ENCODE results near the gene ZNF394.
A peak's percentile ranks its signal among the peaks of the same experiment; 100 is the strongest.

Gene ZNF394

DNA sequence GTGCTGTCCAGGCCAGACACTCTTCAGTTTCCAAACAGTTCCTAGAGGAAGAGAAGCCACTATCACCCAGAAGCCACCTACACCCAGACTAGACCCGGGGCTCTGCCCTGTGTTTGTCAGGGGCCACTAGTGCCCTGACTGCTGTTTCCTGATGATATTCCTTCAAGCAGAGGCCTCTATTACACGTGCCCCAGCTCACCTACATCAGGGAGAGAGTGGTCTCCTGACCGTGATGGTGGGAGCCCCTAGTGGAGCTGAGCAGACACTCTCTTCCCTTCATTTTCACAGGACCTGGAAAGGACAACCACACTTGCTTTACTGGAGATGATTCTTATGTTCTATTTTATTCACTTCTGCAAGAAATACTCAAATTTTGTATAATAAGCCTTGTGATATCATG is 9.2 kb downstream of the ZNF394 start:
- no peak for DNase-seq

DNA sequence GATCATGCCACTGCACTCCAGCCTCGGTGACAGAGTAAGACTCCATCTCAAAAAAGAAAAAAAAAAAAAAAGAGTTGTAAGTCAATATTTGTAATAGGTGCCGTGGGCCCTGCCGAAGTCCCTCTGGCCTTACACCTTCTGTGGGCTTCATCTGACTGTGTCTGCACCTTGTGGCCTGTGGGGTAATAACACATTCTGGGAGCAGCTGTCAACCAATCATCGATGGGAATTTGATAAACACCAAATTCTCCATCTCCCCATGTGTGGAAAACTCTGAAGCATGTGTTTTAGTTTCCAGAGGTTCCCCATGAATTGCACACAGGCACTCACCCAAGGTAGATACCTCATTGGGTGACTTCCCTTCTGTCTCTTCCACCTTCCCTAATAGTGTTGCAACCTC is 10.8 kb downstream of the ZNF394 start:
- no peak for DNase-seq

DNA sequence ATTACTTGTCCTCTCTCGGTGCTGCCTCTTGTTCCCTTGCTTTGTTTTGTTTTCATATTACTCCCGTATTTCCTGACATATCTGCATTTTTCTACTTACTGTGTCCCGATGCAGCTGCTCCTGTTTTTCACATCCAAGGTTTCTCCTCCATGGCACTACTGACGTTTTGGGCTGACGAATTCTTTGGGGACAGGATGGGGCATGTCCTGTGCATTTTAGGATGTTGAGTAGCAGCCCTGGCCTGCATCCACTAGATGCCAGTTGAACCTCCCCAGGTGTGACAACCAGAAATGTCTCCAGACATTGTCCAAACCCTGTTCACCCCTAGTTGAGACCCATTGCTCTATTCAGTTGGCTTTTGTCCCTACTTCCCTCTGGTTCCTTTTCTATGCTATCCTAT is 15.0 kb downstream of the ZNF394 start:
- no peak for DNase-seq

DNA sequence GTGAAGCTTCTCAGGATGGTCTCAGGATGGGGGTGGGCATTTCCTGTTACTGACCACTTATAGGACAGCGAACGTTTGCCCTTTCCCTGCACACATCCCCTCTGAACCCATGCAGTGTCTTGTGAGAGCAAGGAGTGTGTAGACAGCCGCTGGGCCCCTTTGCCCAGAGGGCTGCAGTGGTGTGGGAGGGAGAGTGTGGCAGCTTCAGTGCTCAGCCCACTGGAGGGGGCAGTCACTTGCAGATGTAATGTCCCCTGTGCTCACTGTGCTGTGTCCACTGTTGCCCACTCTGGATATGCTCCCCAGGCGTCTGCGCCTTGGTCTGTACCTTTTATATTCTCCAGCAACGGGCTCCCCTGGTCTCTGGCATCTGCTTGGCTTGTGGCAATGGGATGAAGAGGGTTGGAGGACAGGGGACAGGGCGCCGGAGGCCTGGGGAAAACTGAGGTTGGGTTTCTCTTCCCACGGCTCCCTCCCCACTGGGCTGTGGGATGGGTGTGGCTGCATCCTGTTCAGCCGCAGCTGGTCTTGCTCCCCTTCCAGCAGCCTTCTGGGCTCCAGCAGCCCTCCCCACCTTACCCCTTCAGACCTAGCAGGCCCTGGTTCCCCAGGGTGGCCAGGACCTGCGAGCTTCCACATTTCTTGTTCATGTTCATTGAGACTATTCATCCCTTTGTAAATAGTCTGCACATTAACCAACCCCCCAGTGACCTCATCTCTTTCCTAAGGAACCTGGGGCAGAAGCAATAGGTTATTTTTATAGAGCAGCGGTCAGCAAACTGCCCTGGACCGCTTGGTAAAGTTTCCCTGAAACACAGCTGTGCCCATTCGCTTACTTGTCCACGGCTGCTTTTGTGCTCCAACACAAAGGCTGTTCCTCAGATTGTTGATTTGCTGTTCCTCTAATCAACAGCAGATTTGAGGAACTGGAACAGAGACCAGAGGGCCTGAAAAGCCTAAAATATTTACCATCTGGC is 21.3 kb downstream of the ZNF394 start:
- no peak for DNase-seq

DNA sequence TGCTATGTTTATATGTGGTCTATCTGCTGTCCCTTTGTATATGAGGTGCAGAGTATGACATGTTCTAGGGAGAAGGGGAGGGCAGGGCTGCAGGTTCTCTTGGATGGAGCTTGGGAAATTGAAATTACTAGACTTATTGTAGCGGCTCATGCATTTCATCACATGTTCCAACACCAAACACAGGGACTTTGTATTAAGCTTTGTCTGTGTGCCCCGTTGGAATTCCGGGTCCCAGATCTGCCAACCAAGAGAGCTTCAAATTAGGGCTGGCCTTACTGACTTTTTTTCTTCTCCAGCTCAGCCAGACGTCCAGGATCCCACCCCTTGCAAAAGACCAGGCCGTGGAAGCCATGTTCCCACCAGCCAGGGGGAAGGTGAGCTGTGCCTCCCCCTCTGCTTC is 24.0 kb downstream of the ZNF394 start:
- no peak for DNase-seq

DNA sequence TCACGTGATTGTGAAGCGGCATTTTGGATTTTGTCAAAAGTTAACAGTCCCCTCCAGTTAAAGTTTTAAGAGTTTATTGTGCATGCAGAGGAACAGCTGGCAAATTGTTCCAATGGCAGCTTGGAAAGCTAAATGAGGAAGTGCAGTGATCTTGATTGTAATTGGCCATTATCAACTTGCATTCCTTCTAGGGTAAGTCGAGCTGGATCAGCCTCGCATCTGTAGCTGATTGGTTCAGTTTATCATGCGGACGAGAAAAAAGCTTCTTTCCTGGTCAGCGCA is 26.8 kb downstream of the ZNF394 start:
- DNase-seq = no peak

DNA sequence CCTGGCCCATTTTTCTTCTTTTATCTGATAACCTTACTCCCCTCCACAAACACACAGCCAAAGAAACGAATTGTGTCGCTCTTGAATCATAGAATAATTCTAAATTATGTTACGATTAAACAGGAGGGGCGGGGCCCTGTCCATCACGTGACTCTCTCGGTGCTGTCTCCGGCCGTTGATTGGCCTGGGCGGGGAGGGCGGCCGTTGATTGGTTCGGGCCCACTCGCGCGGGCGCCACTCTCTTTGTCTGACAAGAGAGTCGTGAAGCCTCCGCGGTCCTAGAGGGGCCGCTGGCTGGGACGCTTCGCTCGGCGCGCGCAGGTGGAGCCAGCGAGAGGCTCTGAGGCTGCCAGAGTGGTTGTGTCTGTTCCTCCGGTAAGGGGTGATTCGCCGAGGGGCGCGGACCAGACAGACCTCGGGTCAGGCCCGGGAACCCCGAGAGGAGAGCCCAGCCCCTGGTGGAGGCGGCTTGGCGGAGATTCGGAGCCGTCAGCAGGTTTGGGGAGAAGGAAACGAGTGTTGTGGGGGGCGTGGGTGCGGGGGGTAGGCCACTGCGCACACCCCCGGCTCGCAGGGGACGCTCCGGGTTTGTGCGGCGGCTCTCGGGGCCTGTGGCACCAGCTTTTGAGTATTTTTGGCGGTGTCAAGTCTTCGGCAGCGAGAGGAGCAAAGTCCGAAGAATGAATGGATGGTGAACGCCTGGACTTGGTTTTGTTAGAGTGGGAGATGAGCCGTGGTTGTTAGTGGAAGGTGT is 27.3 kb downstream of the ZNF394 start, which contains the start of gene ZNF789:
ZNF789 (plus strand) TSS at position 330 of the 754 bp plus-strand sequence. CDS start 3,567 bp downstream, outside the sequence.
- DNase-seq = peak; percentile 98 to 99

DNA sequence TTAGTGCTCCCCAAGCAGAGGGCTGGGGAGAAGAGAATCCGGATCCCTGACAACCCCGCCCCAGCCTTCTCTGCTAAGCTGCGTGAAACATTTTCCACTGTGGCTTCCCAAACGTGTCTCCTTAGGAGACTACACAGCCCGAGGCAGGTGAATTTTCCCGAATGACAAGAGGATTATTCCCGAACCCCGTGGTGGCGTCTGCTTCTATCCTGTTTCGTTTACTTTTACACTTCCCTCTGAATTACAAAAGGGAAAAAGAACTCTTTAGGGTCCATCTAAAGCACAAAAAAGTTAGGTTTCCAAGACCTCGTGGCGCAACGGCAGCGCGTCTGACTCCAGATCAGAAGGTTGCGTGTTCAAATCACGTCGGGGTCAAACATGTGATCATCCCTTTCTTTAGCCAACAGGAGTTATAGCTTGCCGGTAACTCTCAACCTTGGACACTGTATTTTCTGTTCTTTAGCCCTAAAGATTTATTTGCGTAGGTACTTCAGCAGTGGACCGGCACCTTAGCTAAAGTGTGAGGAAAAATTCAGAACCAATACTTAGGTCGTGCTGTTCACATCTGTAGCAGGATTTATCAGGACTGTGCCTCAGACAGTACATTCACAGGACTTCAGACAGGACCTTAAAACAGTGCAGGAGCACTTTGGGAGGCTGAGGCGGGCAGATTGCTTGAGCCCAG is 30.6 kb downstream of the ZNF394 start:
- DNase-seq = no peak

DNA sequence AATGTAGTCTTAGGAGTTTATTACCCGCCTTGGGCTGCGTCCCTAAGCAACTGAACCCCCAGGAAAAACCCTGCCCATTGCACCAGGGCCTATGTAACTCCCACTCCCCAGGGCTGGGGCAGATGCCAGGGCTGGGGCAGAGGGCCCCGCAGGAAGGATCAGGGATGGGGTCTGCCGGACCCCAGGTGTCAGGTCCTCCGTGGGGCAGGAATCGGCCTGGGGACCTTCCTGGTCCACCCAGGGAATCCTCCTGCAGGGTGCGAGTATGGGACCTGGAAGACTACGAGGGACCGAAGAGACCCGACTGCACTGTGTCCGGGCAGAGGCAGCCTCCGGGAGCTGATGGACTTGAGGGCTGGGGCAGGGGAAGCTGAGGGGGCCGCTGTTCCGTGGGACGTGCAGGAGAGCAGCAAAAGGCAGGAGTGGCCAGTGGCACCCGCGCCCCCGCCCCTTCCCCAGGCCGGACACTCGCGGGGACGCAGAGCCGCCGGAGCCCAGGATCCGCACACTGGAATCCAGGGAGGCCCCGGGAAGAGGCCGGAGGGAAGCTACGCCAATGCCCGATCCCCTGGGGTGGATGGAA is 31.7 kb downstream of the ZNF394 start:
- DNase-seq = no peak

DNA sequence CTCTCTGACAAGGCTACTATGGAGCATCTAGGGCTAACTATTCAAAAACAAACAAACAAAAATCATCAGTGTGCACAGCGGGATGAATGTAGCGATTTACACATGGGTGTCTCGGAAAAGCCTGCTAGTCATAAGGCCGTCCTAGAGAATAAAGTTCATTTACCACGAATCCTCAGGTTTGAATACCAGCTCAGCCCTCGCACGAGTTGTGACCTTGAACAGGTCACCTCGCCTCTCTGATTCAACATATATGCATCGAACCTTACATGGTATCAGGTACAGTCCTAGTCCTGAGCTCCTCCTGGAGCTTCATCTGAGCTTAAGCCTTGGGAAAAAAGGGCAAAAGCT is 34.7 kb downstream of the ZNF394 start:
- DNase-seq = no peak

DNA sequence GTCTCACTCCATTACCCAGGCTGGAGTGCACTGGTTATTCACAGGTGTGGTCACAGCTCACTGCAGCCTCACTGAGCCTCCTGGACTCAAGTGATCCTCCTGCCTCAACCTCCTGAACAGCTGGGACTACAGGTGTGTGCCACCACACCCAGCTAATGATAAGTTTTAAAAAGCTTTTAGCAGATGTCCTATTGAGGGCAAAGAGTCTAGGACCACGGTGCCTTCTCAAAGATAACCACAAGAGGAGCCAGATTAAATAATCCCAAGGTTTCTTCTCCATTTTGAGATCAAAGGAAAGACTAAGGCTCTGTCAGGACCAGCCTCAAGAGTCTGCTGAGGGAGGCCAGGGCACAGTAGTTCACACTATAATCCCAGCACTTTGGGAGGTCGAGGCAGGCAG is 38.9 kb downstream of the ZNF394 start:
- no peak for DNase-seq

DNA sequence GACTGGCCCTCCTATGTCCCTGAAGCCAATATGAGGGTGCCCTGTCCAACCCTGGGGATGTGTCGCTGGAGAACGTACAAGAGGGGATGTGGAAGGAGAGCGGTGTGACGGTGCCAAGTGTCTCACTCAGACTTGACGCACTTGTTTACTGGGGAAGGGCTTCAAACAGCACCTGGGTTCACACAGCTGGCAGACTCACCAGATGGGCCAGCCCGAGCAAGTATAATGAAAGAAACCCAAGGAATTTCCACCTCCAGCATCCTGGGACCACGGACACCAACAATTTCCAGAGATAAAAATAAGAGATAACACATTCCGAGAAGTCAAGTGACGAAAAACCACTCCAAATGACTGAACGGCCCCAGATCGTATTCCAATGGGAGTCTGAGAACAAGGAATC is 39.4 kb downstream of the ZNF394 start:
- DNase-seq = no peak

DNA sequence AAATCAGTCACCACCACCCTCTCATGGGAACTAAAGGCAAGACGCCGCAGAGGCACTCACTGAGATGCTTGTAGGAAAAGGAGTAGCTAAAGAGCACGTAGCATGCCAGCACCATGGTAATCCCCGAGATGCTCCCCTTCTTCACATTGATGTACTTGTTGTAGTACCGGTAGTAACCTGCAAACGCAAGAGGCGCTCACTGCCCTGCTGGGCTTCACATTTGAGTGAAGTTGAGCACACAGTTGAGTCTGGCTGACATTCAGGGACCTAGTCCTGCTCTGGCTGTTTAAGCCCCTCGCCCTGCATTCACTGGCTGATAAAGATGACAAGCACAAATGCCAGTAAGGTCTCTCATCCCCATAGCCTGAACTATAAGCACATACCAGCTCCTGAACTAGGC is 41.0 kb downstream of the ZNF394 start:
- DNase-seq = peak; percentile 47 to 48

DNA sequence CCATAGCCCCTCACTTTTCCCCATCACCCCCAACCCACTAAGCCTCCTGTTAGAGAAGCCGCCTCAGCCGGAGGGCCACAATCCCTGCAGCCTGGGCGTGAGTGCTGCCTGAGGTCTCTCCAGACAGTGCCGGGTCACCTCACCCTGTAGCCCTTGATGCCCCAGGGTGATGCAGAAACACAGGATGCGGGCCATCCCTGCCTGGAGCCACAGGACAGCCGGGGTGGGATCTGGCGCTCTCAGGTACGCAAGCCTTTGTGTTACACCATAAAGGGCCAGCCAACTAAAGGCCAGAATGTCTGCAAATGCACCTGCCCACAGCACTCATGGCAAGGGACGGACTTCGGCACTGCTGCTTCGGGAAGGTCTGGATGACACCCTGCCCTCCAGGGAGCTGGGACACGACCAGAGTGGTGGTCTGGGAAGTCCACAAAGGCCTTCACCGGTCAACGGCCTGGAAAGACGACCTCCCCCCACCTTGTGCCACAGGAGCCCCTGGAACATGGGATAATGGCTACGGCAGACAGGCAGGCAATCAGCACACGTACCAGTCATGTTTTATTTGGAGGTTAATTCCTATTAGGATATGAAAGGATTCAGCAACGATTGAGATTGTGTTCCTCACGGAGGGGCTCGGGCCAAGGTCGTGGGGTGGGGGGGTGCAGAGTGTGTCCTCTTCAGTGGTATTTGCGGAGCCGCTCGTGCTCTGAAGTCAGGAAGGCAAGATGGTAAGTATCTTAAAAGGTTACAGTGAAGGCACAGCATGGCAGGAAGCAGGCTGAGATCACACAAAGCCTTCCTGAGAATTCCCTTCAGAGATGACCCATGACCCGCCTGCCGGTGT is 42.2 kb downstream of the ZNF394 start:
- no peak for DNase-seq

DNA sequence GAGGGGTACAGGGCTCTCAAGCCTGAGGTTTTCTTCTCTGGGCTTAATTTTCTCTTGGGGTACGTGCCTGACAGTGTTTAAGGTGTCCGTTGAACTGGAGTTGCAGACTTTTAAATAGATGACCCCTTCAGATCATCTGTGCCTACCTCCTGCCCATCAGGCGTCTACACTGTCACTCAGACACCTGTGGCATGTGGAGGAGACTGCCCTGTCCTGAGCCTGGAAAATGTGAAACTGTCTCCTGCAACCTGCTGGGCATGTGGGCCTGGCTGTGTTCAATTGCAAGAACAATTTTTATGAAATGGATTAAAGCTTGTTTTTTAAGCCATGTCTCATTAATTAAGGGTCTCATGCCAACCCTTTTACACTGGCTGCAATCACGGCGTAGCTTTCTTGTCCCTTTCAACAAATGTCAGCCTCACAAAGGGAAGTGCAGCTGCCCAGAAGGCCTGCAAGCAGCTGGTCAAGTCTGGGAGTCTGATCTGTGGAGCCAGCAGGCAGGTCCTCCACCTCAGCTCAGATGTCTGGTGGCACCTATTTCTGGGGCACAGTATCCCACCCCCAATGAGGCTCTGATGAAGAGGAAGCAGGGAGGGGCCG is 42.9 kb downstream of the ZNF394 start:
- no peak for DNase-seq

DNA sequence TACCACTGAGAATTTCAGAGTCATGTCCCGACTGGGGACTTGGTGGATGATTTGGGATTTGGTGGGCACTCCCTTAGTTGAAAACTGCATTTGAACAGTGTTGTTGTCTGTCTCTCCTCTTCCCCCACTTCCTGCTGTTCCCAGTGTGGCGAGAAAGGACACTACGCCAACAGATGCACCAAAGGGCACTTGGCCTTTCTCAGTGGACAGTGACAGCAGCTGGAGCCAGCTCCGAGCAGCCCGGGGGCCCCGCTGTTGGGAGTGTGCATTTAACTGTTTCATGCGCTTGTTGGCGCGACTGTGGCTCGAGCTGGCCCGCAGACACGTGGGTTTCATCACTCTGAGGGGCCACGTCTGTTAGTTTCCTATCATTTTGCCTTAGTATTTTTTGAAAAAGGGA is 43.8 kb downstream of the ZNF394 start:
- DNase-seq = no peak

DNA sequence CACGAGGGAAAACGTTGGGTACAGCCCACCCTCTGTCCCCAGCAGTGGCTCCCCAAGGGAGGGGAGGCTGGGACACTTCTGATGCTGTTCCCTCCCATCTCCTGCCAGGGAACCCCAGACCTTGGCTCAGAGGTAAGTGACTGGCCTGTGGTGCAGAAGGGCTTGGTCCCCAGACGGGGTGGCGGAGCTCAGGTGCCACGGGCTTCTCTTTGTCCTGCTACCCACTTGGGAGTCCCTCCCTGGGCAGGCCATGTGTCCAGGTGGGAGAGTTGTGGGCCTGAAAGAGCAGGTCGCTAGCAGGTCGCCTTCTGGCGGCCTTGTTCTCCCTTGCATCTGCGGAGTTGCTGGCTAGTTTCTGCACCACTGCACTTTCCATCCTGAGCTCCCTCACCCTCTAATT is 44.2 kb downstream of the ZNF394 start:
- DNase-seq = no peak

DNA sequence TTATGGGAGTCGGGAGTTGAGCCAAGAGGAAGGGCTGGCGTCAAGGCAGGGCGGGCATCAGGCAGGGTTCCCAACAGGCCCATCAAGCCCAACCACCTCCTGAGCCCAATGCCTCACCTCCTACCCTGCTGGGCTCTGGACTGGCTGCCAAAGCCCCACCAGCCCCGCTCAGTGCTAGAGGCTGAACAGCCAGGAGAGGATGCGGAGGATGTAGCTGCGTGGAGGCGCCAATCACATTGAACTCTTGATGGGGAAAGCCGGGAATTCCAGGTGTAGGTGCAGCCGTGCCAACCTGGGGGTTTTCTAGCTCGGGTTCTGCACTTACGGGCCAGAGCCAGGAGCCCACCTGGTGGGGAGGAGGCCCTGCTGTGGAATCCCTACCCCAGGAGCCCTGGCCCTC is 47.0 kb downstream of the ZNF394 start:
- no peak for DNase-seq

DNA sequence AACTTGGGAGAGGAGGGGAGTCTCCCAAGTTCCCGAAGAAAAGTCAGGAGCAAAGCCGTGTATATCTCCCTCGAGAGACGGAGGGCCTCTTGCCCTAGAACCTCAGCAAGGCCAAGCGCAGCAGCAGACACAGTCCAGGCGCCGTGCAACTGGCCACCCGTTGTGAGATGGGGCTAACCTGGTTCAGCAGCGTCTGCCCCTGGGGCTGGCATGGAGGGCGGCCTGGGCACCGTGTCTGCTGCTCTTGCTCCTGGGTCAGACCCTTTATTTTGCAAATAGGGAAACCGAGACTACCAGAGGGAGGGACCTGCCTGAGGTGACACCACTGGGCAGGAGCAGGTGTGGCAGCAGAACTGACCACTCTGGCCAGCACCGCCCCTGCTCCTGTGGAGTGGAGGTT is 47.5 kb downstream of the ZNF394 start:
- no peak for DNase-seq

DNA sequence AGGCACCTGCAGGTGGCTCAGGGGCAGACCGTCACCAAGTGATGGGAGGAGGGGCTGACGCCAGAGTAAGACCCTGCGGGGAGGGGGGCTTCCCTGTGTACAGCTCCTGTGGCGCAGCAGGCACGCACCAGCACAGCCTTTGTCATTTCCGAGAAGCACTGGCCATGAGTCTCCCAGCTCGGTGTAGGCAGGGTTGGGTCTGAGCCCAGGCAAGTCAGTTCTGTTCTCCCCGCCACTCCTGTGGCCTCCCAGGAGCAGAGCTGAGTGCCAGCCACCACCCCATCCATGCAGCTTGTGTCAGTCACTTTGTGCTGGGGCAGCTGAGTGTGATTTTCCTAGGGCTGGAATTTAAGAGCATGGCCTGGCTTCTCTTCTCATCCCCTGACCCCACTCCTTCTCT is 48.1 kb downstream of the ZNF394 start:
- DNase-seq = no peak

DNA sequence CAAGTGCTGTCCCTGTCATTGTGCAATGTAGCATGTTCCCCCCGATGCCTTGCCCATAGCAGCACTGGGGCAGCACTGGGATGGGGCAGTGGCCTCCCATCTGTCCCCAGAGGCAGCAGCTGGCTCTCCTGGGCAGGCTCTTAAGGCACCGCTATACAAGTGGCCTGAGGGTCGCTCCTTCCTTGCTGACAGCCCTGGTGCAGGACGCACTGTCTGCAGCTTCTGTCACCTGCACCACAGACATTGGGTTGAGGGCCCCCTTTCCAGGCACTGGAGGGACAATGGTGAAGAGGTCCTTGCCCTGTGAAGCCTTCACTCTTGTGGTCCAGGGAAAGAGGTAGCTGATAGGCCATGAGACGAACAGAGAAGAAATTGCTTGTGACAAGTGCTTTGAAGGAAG is 50.8 kb downstream of the ZNF394 start:
- DNase-seq = no peak

DNA sequence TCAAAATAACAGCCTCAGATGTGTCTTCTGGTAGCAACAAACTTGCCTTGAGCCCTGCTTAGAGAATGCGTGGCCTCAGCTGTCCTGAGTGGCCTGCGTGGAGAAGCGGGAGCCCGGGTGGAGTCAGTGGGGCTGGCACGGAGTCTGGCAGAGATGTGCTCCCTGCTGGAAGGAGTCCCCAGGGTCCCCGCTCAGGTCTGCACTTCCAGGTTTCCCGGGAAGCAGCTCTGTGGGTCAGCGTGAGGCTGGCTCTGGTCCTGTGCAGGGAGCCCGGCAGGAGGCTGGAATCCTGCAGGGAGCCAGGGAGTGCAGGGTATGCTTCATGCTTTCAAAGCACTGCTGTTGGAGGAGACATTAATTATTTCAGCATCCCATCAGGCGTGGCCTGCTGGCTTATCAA is 51.2 kb downstream of the ZNF394 start:
- DNase-seq = no peak
